NCI-H82 treated with DMSO at 0.1 percent for 48 hours (cell line): ENCODE data around the gene MACIR.

Experiments
- DNase-seq: peaks from one replicate; lab custom pipeline; 2025; ENCODE audit not compliant: unreplicated experiment; lab: John Stamatoyannopoulos, UW

Gene MACIR

GRCh38 chr5:103244398-103244797 is 14.2 kb upstream of the MACIR start:
- DNase-seq: no peak

GRCh38 chr5:103245761-103246160 is 12.8 kb upstream of the MACIR start:
- no peak for DNase-seq

- no peak for DNase-seq
Measured at GRCh38 chr5:103247118-103247517, 11.4 kb upstream of the MACIR start.

DNA sequence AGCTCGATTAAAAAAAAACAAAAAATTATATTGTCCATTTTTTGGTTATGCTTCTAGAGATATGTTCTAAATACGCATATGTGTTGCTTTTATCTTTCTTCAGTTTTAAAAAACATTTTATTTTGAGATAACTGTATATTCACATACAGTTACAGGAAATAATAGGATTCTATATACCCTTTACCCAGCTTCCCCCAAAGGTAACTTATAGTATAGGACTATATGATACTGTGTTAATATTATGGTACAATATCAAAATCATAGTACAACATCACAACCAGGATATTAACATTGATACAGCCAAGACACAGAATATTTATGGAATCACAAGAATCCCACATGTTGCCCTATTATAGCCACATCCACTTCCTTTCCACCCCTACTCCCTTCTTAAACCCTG is 9.5 kb upstream of the MACIR start:
- DNase-seq: no peak

- no peak for DNase-seq
Measured at GRCh38 chr5:103254921-103255320, 3.6 kb upstream of the MACIR start.

DNA sequence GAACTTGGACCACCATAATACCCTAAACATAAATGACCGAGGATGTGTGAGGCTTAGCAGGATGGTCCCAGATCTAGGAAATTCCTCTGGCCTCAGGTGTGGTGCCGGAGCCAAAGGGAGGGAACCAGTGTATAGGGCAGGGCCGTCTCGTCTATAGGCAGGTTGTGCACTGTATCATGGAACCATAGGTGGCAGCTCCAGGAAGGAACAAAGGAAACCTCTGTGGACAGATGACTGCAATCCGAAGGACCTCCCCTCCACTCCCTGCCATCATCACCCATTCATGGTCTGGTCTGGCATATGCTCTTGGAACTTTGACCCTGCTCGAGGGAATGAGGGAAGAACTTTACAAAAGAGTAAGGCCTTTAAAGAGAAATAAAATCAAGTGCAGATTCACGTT is 2.9 kb upstream of the MACIR start:
- no peak for DNase-seq

GRCh38 chr5:103256178-103256577 is 2.4 kb upstream of the MACIR start:
- DNase-seq: no peak

GRCh38 chr5:103258957-103259704 is 568 bp downstream of the MACIR start:
- no peak for DNase-seq

GRCh38 chr5:103259705-103260355 is 1.3 kb downstream of the MACIR start:
- DNase-seq: no peak

DNA sequence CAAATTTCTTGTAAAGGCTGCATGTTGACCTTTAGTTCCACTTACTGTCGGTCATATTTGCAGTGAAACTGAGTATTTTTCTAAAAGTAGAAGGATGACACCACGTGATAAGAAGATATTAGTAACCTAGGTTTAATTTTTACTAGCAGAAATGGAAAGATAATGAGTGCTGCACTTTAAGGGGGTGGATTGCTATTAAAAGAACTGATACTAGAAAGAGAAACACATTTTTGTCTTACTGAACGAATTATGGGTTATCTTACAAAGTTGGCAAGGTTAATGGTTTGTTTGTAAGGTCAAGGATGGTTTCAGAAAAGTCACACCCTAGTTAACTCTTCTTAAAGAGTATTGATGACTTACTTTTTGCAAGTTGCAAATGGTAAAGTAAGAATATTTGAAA is 2.4 kb downstream of the MACIR start:
- no peak for DNase-seq

- DNase-seq: no peak
Measured at GRCh38 chr5:103262422-103262871, 3.9 kb downstream of the MACIR start.

DNA sequence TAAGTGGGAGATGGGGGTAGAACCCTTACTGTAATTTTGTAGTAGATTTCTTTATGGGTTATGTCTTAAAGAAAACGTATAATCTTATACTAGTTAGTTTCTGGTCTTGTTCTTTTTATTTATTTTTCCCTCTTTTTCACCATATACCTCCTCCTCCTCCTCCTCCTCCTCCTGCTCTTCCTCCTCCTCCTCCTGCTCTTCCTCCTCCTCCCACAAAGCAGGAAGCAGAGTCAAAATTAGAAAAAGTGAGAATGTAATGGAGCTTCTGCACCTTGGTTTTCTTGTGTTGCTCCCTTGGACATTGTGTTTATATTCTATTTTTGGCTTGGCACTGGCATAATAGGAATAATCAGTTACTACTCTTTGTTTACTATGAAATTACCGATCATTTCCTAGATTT is 4.5 kb downstream of the MACIR start:
- no peak for DNase-seq

DNA sequence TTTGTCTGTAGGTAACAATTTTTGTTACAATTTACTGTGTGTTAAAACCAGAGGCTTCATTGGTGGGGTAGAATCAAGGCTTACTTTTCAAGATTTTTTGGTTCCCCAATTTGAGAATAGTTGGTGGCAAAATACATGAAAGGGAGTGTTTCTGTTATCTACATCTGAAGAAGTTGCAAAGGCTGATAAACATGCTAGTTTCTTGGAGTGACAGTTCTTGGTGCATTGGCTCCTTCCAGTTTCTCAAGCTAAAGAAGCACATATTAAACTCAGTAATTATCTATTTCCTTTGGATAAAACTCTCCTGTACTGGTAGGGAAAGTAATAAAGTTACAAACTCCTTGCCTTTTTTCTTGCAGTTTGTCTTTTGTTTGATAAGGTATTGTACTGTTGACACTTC is 5.9 kb downstream of the MACIR start:
- no peak for DNase-seq

GRCh38 chr5:103270581-103270980 is 12.0 kb downstream of the MACIR start:
- no peak for DNase-seq

GRCh38 chr5:103271570-103272289 is 13.2 kb downstream of the MACIR start:
- no peak for DNase-seq

GRCh38 chr5:103272377-103272776 is 13.8 kb downstream of the MACIR start:
- DNase-seq: no peak

GRCh38 chr5:103273952-103274351 is 15.4 kb downstream of the MACIR start:
- no peak for DNase-seq

DNA sequence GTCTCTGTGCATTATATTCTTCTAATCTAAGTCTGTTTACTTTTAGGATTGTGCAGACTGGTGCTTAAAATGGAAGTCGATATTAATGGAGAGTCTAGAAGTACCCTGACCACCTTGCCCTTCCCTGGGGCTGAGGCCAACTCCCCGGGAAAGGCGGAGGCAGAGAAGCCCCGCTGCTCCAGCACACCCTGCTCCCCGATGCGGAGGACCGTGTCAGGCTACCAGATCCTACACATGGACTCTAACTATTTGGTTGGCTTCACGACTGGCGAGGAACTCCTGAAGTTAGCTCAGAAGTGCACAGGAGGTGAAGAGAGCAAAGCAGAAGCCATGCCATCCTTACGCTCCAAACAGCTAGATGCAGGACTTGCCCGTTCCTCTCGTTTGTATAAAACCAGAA is 17.3 kb downstream of the MACIR start:
- DNase-seq: no peak

GRCh38 chr5:103280967-103281366 is 22.4 kb downstream of the MACIR start:
- no peak for DNase-seq

GRCh38 chr5:103283120-103283519 is 24.6 kb downstream of the MACIR start:
- DNase-seq: no peak

- DNase-seq: no peak
Measured at GRCh38 chr5:103283869-103284268, 25.3 kb downstream of the MACIR start.

DNA sequence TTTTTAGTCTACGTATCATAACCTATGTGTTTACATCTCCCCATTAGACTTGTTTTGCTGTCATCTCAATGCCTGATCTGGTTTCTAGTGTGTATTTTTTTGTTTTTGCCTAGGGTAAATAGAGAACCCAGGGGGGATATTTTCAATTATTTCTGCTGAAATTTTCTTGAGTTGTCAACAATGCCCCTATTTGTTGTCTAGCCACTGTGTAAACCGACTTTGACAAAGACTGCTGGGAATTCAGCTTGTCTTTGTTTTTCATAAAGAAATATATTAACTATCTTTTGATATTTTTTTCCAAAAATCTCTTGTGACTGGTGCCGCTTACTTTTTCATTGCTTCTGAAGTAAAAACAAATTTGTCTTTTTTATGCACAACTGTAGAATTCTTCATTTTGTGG is 28.1 kb downstream of the MACIR start:
- DNase-seq: no peak
